ENCODE measurements around the gene ANXA11. TPM values are rescaled to one million over a fixed set of nuclear protein-coding genes. Genes with fewer than 3 reads are reported as not detected.

The ANXA11 gene
- total RNA-seq, 4 donors from 2014 or later, result 85.1 to 103 (median 87.3) TPM

GRCh38 chr10:80173466-80173865 is 31.9 kb downstream of the ANXA11 start:
- H3K27me3 ChIP-seq, result no peaks in the 10 kb centered on the region
- no peak overlapping the region for H3K4me3 ChIP-seq
- no peaks in the 10 kb centered on the region for H3K9me3 ChIP-seq
- DNase-seq (ENCODE audit: low spot score in 2 of 2), result no peak
- TF ChIP-seq POLR2A (IDR thresholded peaks at IDR 0.05) (no peak), POLR2AphosphoS5 (IDR thresholded peaks at IDR 0.05) (no peak), EP300 (IDR thresholded peaks at IDR 0.05) (no peak), CTCF (IDR thresholded peaks at IDR 0.05) (no peak)
- H3K4me1 ChIP-seq, result peaks cover 44% of the 10 kb centered on the region
- H3K27ac ChIP-seq, result no peak overlapping the region
- 48% methylated on average over 6 of the region's 6 CpGs for WGBS
- peaks cover 31% of the 10 kb centered on the region for H3K36me3 ChIP-seq

GRCh38 chr10:80172896-80173295 is 32.4 kb downstream of the ANXA11 start:
- Histone ChIP-seq H3K27ac (no peak overlapping the region), H3K36me3 (peaks cover 31% of the 10 kb centered on the region), H3K9me3 (no peaks in the 10 kb centered on the region), H3K27me3 (no peaks in the 10 kb centered on the region), H3K4me3 (no peak overlapping the region), H3K4me1 (peaks cover 44% of the 10 kb centered on the region)
- TF ChIP-seq POLR2AphosphoS5 (IDR thresholded peaks at IDR 0.05) (no peak), EP300 (IDR thresholded peaks at IDR 0.05) (no peak), POLR2A (IDR thresholded peaks at IDR 0.05) (no peak), CTCF (IDR thresholded peaks at IDR 0.05) (no peak)
- WGBS, result 13% methylated on average over 3 of the region's 5 CpGs
- no peak for DNase-seq (ENCODE audit: low spot score in 2 of 2)

GRCh38 chr10:80171248-80171660 is 34.1 kb downstream of the ANXA11 start:
- no peak overlapping the region for H3K27ac ChIP-seq
- WGBS, result 89% methylated on average over 7 of the region's 7 CpGs
- DNase-seq (ENCODE audit: low spot score in 2 of 2), result no peak
- H3K9me3 ChIP-seq, result no peaks in the 10 kb centered on the region
- no peak overlapping the region for H3K4me3 ChIP-seq
- H3K4me1 ChIP-seq, result peaks cover 53% of the 10 kb centered on the region
- H3K27me3 ChIP-seq, result no peaks in the 10 kb centered on the region
- H3K36me3 ChIP-seq, result peaks cover 31% of the 10 kb centered on the region
- TF ChIP-seq EP300 (IDR thresholded peaks at IDR 0.05), result no peak
- TF ChIP-seq CTCF (IDR thresholded peaks at IDR 0.05), result no peak
- no peak for TF ChIP-seq POLR2AphosphoS5 (IDR thresholded peaks at IDR 0.05)
- no peak for TF ChIP-seq POLR2A (IDR thresholded peaks at IDR 0.05)

GRCh38 chr10:80170641-80171040 is 34.7 kb downstream of the ANXA11 start:
- H3K4me1 ChIP-seq, result peaks cover 59% of the 10 kb centered on the region
- no peaks in the 10 kb centered on the region for H3K27me3 ChIP-seq
- TF ChIP-seq POLR2A (IDR thresholded peaks at IDR 0.05) (no peak), CTCF (IDR thresholded peaks at IDR 0.05) (no peak), EP300 (IDR thresholded peaks at IDR 0.05) (no peak), POLR2AphosphoS5 (IDR thresholded peaks at IDR 0.05) (no peak)
- H3K27ac ChIP-seq, result no peak overlapping the region
- DNase-seq (ENCODE audit: low spot score in 2 of 2), result no peak
- 95% methylated on average over 9 of the region's 10 CpGs for WGBS
- no peaks in the 10 kb centered on the region for H3K9me3 ChIP-seq
- H3K4me3 ChIP-seq, result no peak overlapping the region
- peaks cover 33% of the 10 kb centered on the region for H3K36me3 ChIP-seq

- WGBS, result 53% methylated on average over 4 of the region's 4 CpGs
- H3K27ac ChIP-seq, result no peak overlapping the region
- H3K4me1 ChIP-seq, result peaks cover 65% of the 10 kb centered on the region
- H3K4me3 ChIP-seq, result no peak overlapping the region
- TF ChIP-seq CTCF (IDR thresholded peaks at IDR 0.05) (no peak), POLR2AphosphoS5 (IDR thresholded peaks at IDR 0.05) (no peak), POLR2A (IDR thresholded peaks at IDR 0.05) (no peak), EP300 (IDR thresholded peaks at IDR 0.05) (no peak)
- peaks cover 38% of the 10 kb centered on the region for H3K36me3 ChIP-seq
- H3K27me3 ChIP-seq, result no peaks in the 10 kb centered on the region
- H3K9me3 ChIP-seq, result no peaks in the 10 kb centered on the region
- DNase-seq (ENCODE audit: low spot score in 2 of 2), result no peak
Measured at GRCh38 chr10:80170026-80170425, 35.3 kb downstream of the ANXA11 start.
